GM21737 (cell line): ENCODE measurements around the gene OR51E2.
"Not testable (repeated sequence)": the region's sequence is repeated elsewhere in the genome, so short reads cannot be mapped to it uniquely, and the experiment has no call there.

ENCODE experiments used
- ATAC-seq: cut with Tn5 transposase; IDR thresholded peaks from one replicate; pipeline ENCODE4 v1.9.1; 2021; ENCODE audit warnings: mild to moderate bottlenecking, moderate library complexity; ENCODE audit not compliant: unreplicated experiment

The OR51E2 gene

DNA sequence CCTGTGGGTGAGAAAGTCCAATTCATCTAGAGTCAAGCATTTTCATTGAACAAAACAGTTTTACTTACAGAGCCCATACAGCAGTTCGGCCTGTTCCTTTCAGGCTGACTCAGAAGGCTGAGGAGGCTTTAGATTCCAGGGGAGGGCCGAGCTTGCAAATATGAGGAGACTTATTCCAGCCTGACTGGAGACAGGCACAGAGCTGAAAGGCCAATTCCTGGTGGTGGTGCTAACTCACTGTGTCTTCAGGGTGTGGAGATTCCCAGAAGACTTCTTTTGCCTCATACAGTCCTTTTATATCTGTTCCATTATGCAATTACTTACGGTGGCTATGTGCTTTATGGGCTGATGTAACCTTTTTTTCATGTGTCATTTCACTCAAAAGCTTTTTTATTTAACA, at the start of gene OR51E2:
Gene OR51E2 (minus strand): TSS at position 269 of the 400 bp plus-strand sequence. CDS start 15,142 bp downstream, outside the sequence.
- no peak for ATAC-seq

- no peak for ATAC-seq
These were observed 43.1 kb upstream of the OR51E2 start for GRCh38 chr11:4740735-4741134.

GRCh38 chr11:4727171-4727570, 29.5 kb upstream of the OR51E2 start:
- no peak for ATAC-seq

- ATAC-seq: not testable (repeated sequence)
These were observed 25.2 kb upstream of the OR51E2 start for GRCh38 chr11:4722616-4723534.

DNA sequence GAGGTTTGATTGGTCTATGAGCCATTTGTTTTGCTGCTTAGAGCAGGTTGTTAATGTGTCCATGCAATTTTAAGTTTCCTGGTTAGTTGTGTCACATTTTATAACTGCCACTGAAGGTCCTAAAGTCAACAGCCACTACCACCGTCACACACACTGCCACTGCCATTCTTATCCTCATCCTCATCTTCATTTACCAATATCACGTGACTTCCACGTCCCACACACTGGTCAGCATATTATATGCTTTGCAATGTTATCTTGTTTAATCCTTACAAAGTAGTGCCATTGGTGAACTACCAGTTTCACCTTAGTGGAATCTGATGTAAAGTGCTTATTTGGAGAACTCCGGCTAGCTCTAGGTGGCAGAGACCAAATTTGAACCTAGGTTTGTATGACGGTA, 16.6 kb upstream of the OR51E2 start:
- no peak for ATAC-seq

DNA sequence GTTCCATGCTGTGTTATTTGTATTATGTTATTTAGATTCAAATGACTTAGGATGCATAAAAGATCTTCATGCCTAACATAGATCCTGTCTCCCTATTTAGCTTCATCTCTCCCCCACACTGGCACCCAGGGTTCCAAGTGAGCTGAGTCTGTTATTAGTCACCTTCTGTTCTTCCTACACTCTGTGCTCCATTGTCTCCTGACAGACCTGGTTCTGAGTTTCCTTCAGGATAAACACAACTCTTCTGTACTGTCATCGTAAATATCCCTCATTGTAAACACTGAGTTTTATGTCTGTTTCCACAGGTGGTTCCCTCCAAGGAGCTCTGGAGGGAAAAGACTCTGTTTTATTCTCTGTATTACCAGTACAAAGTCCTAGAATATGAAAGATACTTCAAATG, 15.6 kb upstream of the OR51E2 start:
- ATAC-seq: no peak

- ATAC-seq: no peak
These were observed 7.2 kb upstream of the OR51E2 start for GRCh38 chr11:4704790-4705334.

GRCh38 chr11:4704054-4704789, 6.6 kb upstream of the OR51E2 start, which contains the start of gene MMP26:
Gene MMP26 (plus strand): TSS chr11:4704784.
- ATAC-seq: no peak

DNA sequence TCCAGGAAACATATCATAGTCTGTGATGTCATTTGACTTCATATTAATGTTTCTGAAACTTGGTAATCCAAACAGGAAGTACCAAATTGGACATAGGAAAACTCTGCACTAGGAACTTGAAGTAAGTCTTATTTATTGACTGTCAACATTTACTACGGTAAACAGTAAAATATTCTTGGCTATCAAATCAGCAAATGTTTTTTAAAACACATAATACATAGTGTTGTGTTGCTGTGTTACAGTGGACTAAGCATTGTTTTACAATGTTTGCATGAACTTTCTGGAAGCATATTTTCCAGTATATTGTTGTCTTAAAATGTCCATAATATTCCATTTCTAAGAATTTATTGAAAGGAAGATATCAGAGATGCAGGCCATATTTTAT, 2.8 kb upstream of the OR51E2 start:
- ATAC-seq: no peak

- peak; percentile 89 for ATAC-seq
These were observed 2.2 kb upstream of the OR51E2 start for GRCh38 chr11:4699697-4700435.

DNA sequence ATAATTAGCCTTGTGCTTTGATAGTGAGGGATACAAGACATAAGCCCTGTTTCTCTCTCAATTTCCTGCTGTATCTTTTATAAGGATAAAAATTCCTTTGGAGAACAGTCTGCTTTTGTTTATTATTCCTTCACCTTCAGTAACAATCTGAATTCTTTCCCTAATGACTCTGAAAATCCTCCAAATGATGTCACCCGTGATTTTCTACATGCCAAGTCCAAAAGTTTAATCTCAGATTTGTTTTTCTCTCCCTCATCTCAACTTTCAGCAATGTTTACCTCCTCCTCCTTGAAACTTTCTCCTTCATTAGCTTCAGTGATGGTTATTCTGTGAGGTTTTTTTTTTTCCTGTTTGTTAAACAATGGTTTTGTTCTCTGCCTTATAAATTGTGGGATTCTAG, 2.2 kb downstream of the OR51E2 start:
- ATAC-seq: no peak

DNA sequence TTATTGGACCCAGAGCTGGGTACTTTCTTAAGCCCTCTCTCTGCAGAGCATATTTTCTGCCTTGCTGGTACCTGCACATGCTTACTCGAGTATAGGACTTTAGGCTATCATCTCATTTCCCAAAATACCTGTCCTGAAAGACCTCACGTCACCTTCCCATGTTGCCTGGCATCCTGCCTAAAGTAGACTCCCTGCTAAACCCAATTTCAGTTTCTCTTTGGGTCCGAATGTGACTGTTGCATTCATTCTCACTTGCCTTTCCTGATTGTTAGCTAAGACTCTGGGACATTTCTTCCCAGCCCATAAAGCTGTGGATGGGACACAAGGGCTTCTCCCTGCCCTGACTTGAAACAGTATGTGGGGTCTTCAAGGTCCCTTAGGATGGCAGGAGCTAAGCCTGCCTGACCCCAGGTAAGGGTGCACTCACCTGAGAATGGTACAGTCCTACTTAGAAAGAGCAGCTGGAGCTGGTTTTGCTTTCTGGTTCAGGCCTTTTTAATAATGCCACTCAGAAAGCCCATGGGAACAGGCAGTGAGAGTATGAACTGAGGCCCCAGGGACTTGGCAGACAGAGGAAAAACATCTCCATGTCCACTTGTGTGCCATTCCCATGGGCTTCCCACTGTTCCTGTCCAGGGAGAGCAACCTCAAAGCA, 12.9 kb downstream of the OR51E2 start:
- ATAC-seq: no peak

GRCh38 chr11:4682623-4683419, 14.8 kb downstream of the OR51E2 start:
- ATAC-seq: no peak

- ATAC-seq: no peak
These were observed 17.3 kb downstream of the OR51E2 start for GRCh38 chr11:4680341-4680740.

DNA sequence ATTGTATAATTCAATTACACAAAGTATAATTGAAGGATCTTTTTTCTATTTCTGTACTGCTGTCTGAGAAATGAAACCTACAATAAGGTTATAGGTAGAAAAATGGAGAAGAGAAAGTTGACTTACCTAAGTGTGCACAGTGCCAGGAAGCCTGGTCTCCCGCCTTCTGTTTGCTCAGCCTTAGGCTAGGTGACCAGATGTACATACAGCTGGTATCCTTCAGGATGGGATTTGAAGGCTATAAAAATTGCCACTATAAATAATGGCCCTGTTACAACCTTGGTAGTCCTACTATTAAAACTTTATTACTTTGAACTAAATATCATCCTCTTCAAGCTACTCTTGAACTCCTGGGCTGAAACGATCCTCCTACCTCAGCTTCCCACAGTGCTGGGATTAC, 19.7 kb downstream of the OR51E2 start:
- ATAC-seq: no peak

- ATAC-seq: no peak
These were observed 23.9 kb downstream of the OR51E2 start for GRCh38 chr11:4673781-4674180.

GRCh38 chr11:4672470-4672869, 25.2 kb downstream of the OR51E2 start:
- no peak for ATAC-seq

DNA sequence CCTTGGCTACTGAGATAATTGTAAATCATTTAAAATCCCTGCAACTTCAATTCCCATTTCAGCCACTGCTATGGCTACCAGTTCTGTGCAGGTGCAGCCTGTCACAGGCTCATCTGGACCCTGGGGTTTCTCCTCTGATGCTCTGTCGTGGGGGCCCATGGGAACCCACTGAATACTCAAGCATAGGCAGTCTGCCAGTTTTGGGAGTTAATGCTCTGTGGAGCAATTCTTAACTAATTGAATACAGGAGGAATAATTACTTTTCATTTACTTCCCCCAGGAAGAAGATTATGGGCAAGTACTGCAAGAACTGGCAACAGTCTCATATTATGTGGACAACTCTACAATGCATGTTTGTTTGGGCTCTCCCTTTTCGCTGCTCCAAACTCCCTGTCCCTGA, 25.9 kb downstream of the OR51E2 start:
- no peak for ATAC-seq

- no peak for ATAC-seq
These were observed 32.2 kb downstream of the OR51E2 start for GRCh38 chr11:4665424-4665823.

DNA sequence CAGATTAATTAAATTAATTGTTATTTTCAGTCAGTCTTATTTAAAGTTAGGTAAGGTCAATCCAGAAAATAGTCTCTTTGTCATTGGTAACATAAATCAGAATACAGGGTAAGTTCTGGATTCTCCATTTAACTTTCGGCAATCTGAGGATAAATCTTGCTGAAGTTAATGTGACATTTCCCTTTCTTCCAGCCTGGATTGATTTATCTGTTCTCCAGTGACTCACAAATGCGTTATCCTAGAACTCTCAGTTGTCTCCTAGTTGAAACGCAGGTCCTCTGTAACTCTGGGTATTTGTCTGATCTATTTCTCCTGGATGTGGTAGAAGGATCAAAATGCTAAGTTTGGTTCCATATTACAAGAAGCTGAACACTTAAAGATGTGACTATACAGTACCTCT, 32.9 kb downstream of the OR51E2 start:
- ATAC-seq: no peak
